ENCODE measurements around the gene CD300LB. TPM values are rescaled to one million over a fixed set of nuclear protein-coding genes. Genes with fewer than 3 reads are reported as not detected.

The CD300LB gene
- total RNA-seq, 1 experiment from 2014 or later: not detected

DNA sequence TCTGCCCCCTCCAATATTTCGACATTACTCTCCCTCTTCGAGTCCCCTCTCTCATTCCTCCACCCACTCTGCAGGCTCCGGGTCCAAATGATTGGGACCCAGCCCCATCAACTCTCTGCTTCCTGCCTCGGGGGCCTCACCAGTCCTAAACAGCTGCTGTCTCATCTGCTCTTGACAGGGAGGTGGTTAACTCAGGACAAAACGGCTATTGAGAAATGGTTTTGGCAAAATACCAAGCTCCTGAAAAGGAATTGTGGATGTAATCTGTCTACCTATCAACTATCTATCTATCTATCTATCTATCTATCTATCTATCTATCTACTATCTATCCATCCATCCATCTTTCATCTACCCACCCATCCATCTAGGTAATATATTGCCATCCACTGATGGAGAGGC, 33.9 kb upstream of the CD300LB start:
- WGBS (ENCODE audit: extremely low coverage, insufficient read length, low lambda C conversion rate): no CpG with 5 or more reads among the region's 5 CpGs

More for the DNA sequence above, 33.9 kb upstream of the CD300LB start:
- Histone ChIP-seq H3K56ac (ENCODE audit: insufficient read length, low read depth, low read length) (no peak overlapping the region), H2AK5ac (ENCODE audit: insufficient read length, low read length) (no peak overlapping the region), H3K14ac (ENCODE audit: insufficient read depth, low read length) (no peak overlapping the region), H2BK15ac (ENCODE audit: low read depth, low read length) (no peak overlapping the region), H2BK120ac (ENCODE audit: low read depth, low read length, poor library complexity, severe bottlenecking) (no peak overlapping the region), H3K9ac (ENCODE audit: extremely low read depth, insufficient read length, low read length) (no peak overlapping the region), H3K79me2 (ENCODE audit: insufficient read depth, low read length) (no peaks in the 10 kb centered on the region), H3K23ac (ENCODE audit: insufficient read length, low read depth, low read length) (no peak overlapping the region), H2AFZ (ENCODE audit: low read length) (no peak overlapping the region), H4K5ac (ENCODE audit: insufficient read length, low read depth, low read length) (no peak overlapping the region), H2BK5ac (ENCODE audit: insufficient read length, low read length) (no peak overlapping the region), H3T11ph (ENCODE audit: low read length) (no peak overlapping the region), H4K8ac (replicated peaks; ENCODE audit: insufficient read length, low read depth, low read length) (no peak overlapping the region), H4K91ac (ENCODE audit: insufficient read length, low read depth, low read length) (no peak overlapping the region), H3K79me1 (ENCODE audit: insufficient read depth, low read depth, low read length, poor library complexity, severe bottlenecking) (no peaks in the 10 kb centered on the region), H3K23me2 (ENCODE audit: insufficient read length, low read depth, low read length, poor library complexity, severe bottlenecking) (no peaks in the 10 kb centered on the region), H3K4me2 (ENCODE audit: insufficient read depth, insufficient read length, low read length) (no peak overlapping the region), H3K27me3 (ENCODE audit: insufficient read depth, low read length) (no peaks in the 10 kb centered on the region), H2BK20ac (ENCODE audit: low read depth, low read length, poor library complexity, severe bottlenecking) (no peak overlapping the region), H3K27ac (ENCODE audit: insufficient read length, low read depth, low read length) (no peak overlapping the region), H2BK12ac (ENCODE audit: insufficient read length, low read depth, low read length) (no peak overlapping the region), H3K9me3 (ENCODE audit: control insufficient read depth, low read depth, low read length) (no peaks in the 10 kb centered on the region), H4K20me1 (ENCODE audit: control insufficient read depth, insufficient read depth, insufficient read length) (no peaks in the 10 kb centered on the region), H3K4me1 (ENCODE audit: insufficient read depth, low read length) (peaks cover 2% of the 10 kb centered on the region; the same call in 1 of the 2 replicates), H3K4ac (ENCODE audit: low read depth, low read length) (no peak overlapping the region), H3K18ac (ENCODE audit: insufficient read length, low read depth, low read length) (no peak overlapping the region)
- Mint-ChIP-seq H3K27ac (peak overlapping the region in 1 of 3 experiments; percentile 59; a peak in 2 of 7 replicates), H3K4me3 (no peak overlapping the region), H3K27me3 (ENCODE audit: low read depth) (peaks cover 38% of the 10 kb centered on the region), H3K9me3 (peaks cover 0 to 8% of the 10 kb centered on the region in 2 experiments; a peak in 2 of 5 replicates), H3K4me1 (peaks cover 4 to 9% of the 10 kb centered on the region in 2 experiments), H3K36me3 (ENCODE audit: insufficient read depth in 1 of 3, low read depth in 3 of 3) (no peaks in the 10 kb centered on the region; a peak in 2 of 7 replicates)
- TF ChIP-seq, protein P1, sequence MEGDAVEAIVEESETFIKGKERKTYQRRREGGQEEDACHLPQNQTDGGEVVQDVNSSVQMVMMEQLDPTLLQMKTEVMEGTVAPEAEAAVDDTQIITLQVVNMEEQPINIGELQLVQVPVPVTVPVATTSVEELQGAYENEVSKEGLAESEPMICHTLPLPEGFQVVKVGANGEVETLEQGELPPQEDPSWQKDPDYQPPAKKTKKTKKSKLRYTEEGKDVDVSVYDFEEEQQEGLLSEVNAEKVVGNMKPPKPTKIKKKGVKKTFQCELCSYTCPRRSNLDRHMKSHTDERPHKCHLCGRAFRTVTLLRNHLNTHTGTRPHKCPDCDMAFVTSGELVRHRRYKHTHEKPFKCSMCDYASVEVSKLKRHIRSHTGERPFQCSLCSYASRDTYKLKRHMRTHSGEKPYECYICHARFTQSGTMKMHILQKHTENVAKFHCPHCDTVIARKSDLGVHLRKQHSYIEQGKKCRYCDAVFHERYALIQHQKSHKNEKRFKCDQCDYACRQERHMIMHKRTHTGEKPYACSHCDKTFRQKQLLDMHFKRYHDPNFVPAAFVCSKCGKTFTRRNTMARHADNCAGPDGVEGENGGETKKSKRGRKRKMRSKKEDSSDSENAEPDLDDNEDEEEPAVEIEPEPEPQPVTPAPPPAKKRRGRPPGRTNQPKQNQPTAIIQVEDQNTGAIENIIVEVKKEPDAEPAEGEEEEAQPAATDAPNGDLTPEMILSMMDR (conservative IDR thresholded peaks at IDR 0.05): no peak
- DNase-seq: no peak
